HepG2 (cell line): Measurements from ENCODE around the gene ANKFY1. TPM values are rescaled to one million over a fixed set of nuclear protein-coding genes. Genes with fewer than 3 reads are reported as not detected.

Experiments
- ATAC-seq: fragments of 200-7000 bp; cut with Tn5 transposase; 3 replicates; pipeline ENCODE4 v1.9.1; 2020; ENCODE audit warnings: mild to moderate bottlenecking, moderate library complexity
- BruUV-seq: library from RNA; stranded (reverse); fragments of 400-500 nt; replicated peaks from 2 replicates; lab custom pipeline; 2021; lab: Mats Ljungman, UMichigan
- CTCF ChIA-PET: fragments of 300-600 bp; formaldehyde crosslinking; extraction: SDS; loops from one replicate; lab custom pipeline; 2021; ENCODE audit warnings: low total read pairs, inconsistent platforms, low intra/inter-chr PET ratio; lab: Yijun Ruan, JAX
- POLR2A ChIA-PET: fragments of 350-600 bp; sonication (Branson Sonifier 250); formaldehyde crosslinking; loops from one replicate; lab custom pipeline; 2020; ENCODE audit warnings: antibody characterized with exemption, inconsistent platforms; lab: Yijun Ruan, JAX
- DNase-seq: peaks from one replicate; pipeline ENCODE4 v3.0.0-alpha.2; 2015; ENCODE audit warnings: low spot score
- FAIRE-seq: peaks from 3 replicates; lab custom pipeline; 2011; peaks lifted over from hg19 to GRCh38; lab: Jason Lieb, UNC
- H2AFZ ChIP-seq: one replicate; pipeline ENCODE4 v1.6.1; 2011; ENCODE audit warnings: low read length, inconsistent platforms
- H3K27ac ChIP-seq: fragments of 300-600 bp; 3 replicates; pipeline ENCODE4 v1.8.0; 2011; ENCODE audit warnings: mixed run types, mild to moderate bottlenecking, mixed read lengths, low read length, inconsistent platforms; ENCODE audit not compliant: insufficient read depth; ENCODE audit errors: extremely low read length
- H3K27me3 ChIP-seq, 2 experiments: fragments of 200-600 bp in 1 of 2; 2 replicates in 1 of 2; 3 replicates in 1 of 2; pipeline versions ENCODE4 v1.6.0 to v1.8.0; 2011; ENCODE audit warnings: low read length in 2 of 2, mild to moderate bottlenecking in 2 of 2, moderate library complexity in 2 of 2, inconsistent platforms in 1 of 2; ENCODE audit not compliant: insufficient read depth in 2 of 2, control insufficient read depth in 1 of 2
- H3K36me3 ChIP-seq, 2 experiments: fragments of 200-600 bp in 1 of 2; replicated peaks in 1 of 2; 2 replicates in 1 of 2; 3 replicates in 1 of 2; pipeline versions ENCODE4 v1.5.1 to v1.8.0; 2011; ENCODE audit warnings: low read length in 2 of 2, inconsistent platforms in 1 of 2; ENCODE audit not compliant: insufficient read depth in 2 of 2, control insufficient read depth in 1 of 2
- H3K4me1 ChIP-seq: 2 replicates; pipeline ENCODE4 v1.5.1; 2012; ENCODE audit warnings: low read length, inconsistent platforms; ENCODE audit not compliant: insufficient read depth
- H3K4me2 ChIP-seq: 2 replicates; pipeline ENCODE4 v1.6.0; 2011; ENCODE audit warnings: low read depth, low read length, inconsistent platforms
- H3K4me3 ChIP-seq, 3 experiments: fragments of 200-600 bp in 1 of 3; sonication (generic), shearing (Covaris generic) in 1 of 3; replicated peaks in 1 of 3; 2 replicates each; pipeline ENCODE4 v1.5.1; 2011 to 2016; ENCODE audit warnings: low read length in 3 of 3, inconsistent platforms in 2 of 3, low read depth in 2 of 3, mild to moderate bottlenecking in 2 of 3, control low read depth in 1 of 3, mixed read lengths in 1 of 3; ENCODE audit not compliant: insufficient read depth in 1 of 3
- H3K79me2 ChIP-seq: one replicate; pipeline ENCODE4 v1.6.1; 2011; ENCODE audit warnings: low read length, inconsistent platforms; ENCODE audit not compliant: insufficient read depth
- H3K9ac ChIP-seq: 2 replicates; pipeline ENCODE4 v1.6.0; 2011; ENCODE audit warnings: mild to moderate bottlenecking, low read depth, low read length, inconsistent platforms; ENCODE audit not compliant: insufficient read depth
- H3K9me3 ChIP-seq: 2 replicates; pipeline ENCODE4 v1.5.1; 2012; ENCODE audit warnings: mild to moderate bottlenecking, low read length
- H4K20me1 ChIP-seq: 2 replicates; pipeline ENCODE4 v1.6.0; 2011; ENCODE audit warnings: inconsistent platforms, mild to moderate bottlenecking, low read length, moderate library complexity; ENCODE audit not compliant: insufficient read depth
- FIP1L1 ChIP-seq: fragments of 200-400 bp; formaldehyde crosslinking; IDR thresholded peaks from 2 replicates; pipeline ENCODE4 v1.6.1; 2018; ENCODE audit warnings: low read depth, mild to moderate bottlenecking, low read length, moderate library complexity, borderline replicate concordance; ENCODE audit not compliant: insufficient read depth
- HCFC1 ChIP-seq: fragments of 150-350 bp; IDR thresholded peaks from 2 replicates; pipeline ENCODE4 v1.6.1; 2014; ENCODE audit warnings: low read depth, low read length
- HMG20A ChIP-seq: IDR thresholded peaks from 2 replicates; pipeline ENCODE4 v1.6.1; 2016; ENCODE audit warnings: borderline replicate concordance
- HNRNPH1 ChIP-seq: fragments of 200-400 bp; formaldehyde crosslinking; optimal IDR thresholded peaks from 2 replicates; pipeline ENCODE3; 2017; ENCODE audit warnings: mild to moderate bottlenecking, low read depth, low read length
- MIXL1 ChIP-seq: IDR thresholded peaks from 2 replicates; pipeline ENCODE4 v1.6.1; 2016
- NFKB2 ChIP-seq: sonication (generic); formaldehyde crosslinking; IDR thresholded peaks from 2 replicates; pipeline ENCODE4 v1.4.0; 2020; ENCODE audit warnings: missing genetic modification reagents, borderline replicate concordance
- POLR2A ChIP-seq, 2 experiments: IDR thresholded peaks; 2 replicates each; pipeline ENCODE4 v1.6.1; 2011; ENCODE audit warnings: low read depth in 2 of 2, low read length in 2 of 2, mild to moderate bottlenecking in 1 of 2, moderate library complexity in 1 of 2; ENCODE audit not compliant: insufficient read depth in 1 of 2
- SRY ChIP-seq: sonication (generic); formaldehyde crosslinking; IDR thresholded peaks from 2 replicates; pipeline ENCODE4 v1.8.0; 2022; ENCODE audit warnings: mild to moderate bottlenecking, missing genetic modification reagents
- ZBTB44 ChIP-seq: sonication (generic); formaldehyde crosslinking; IDR thresholded peaks from 2 replicates; pipeline ENCODE4 v1.4.0; 2020; ENCODE audit warnings: missing genetic modification reagents
- ZNF205 ChIP-seq: IDR thresholded peaks from 2 replicates; pipeline ENCODE4 v1.6.1; 2018; ENCODE audit warnings: missing biosample characterization, missing genetic modification reagents
- ZNF589 ChIP-seq: sonication (generic); formaldehyde crosslinking; conservative IDR thresholded peaks from 2 replicates; pipeline ENCODE4 v1.8.0; 2022; ENCODE audit warnings: mild to moderate bottlenecking, moderate library complexity, missing genetic modification reagents
- ZNF780A ChIP-seq: sonication (generic); formaldehyde crosslinking; IDR thresholded peaks from 2 replicates; pipeline ENCODE4 v1.8.0; 2022; ENCODE audit warnings: mild to moderate bottlenecking, missing genetic modification reagents, moderate library complexity
- ZSCAN9 ChIP-seq: IDR thresholded peaks from 2 replicates; pipeline ENCODE4 v1.6.1; 2016; ENCODE audit warnings: borderline replicate concordance
- WGBS: methylation state at CpG from one replicate; pipeline ENCODE4 v1.1.6; 2017; ENCODE audit warnings: low lambda C conversion rate; 5-methylcytosine and 5-hydroxymethylcytosine counted together
- in situ Hi-C: cut with HindIII; loops from 2 replicates; pipeline ENCODE4 v1.10.0; 2017; ENCODE audit warnings: low pct_unique_long_range_greater_than_20kb; ENCODE audit not compliant: extremely low pct_ligation_motif_present
- intact Hi-C: fragments of 100-400 bp; cut with micrococcal nuclease; formaldehyde crosslinking; loops from one replicate; pipeline ENCODE4 v1.10.0; 2022; ENCODE audit not compliant: unreplicated experiment
- polyA plus RNA-seq, 8 experiments: library from polyadenylated mRNA; depleted of rRNA in 3 of 8; stranded (reverse) in 7 of 8; unstranded in 1 of 8; fragments of >200 nt; fragmentation: Illumina TruSeq in 4 of 8; extraction: Trizol in 4 of 8; gene quantifications; 2 replicates each; pipeline versions ENCODE4 v1.2.1 to v1.2.3, GENCODE V29; 2011 to 2016; ENCODE audit warnings: low read depth in 4 of 8, missing spikeins in 1 of 8, mixed read lengths in 1 of 8; ENCODE audit not compliant: insufficient read depth in 1 of 8
- total RNA-seq, 5 experiments: library from RNA; depleted of rRNA; stranded (reverse); fragments of >200 nt; fragmentation: Illumina TruSeq; extraction: Trizol; gene quantifications; 2 replicates each; pipeline ENCODE4 v1.2.3, GENCODE V29; 2016; ENCODE audit warnings: low read depth in 1 of 5

The ANKFY1 gene
- total and polyA plus RNA-seq, 2 of the 13 experiments (the other 11 are each of a cell fraction or from before 2014, with no cell fraction given), result 11.9 to 16.8 TPM

GRCh38 chr17:4177806-4178205 lies 86.0 kb downstream of the ANKFY1 start:
- Histone ChIP-seq H3K27ac (no peak overlapping the region), H3K36me3 (peaks cover 34 to 89% of the 10 kb centered on the region in 2 experiments)
- WGBS, result 97% methylated on average over 18 of the region's 21 CpGs

GRCh38 chr17:4176808-4177472 lies 86.8 kb downstream of the ANKFY1 start:
- in situ Hi-C loops, result no loop called here
- intact Hi-C loops, result no loop called here
- CTCF ChIA-PET, result no interaction called here
- Histone ChIP-seq H3K4me2 (no peak overlapping the region), H3K27ac (no peak overlapping the region), H2AFZ (no peak overlapping the region), H3K4me1 (peaks cover 16% of the 10 kb centered on the region), H3K79me2 (no peaks in the 10 kb centered on the region)
- FAIRE-seq (no peak), DNase-seq (no peak)
- no TSS peak for BruUV-seq
- POLR2A ChIA-PET, result no interaction called here
- TF ChIP-seq HNRNPH1, result no peak
- TF ChIP-seq SRY (CRISPR knock-in tag), result no peak
- no peak for TF ChIP-seq ZNF205
- TF ChIP-seq HMG20A (CRISPR knock-in tag), result no peak
- TF ChIP-seq FIP1L1, result no peak
- TF ChIP-seq NFKB2 (CRISPR knock-in tag), result no peak
- no peak for TF ChIP-seq ZBTB44 (CRISPR knock-in tag)
- TF ChIP-seq, all 625 proteins: peak for 0
- Histone ChIP-seq H3K9ac (no peak overlapping the region), H4K20me1 (no peaks in the 10 kb centered on the region), H3K27me3 (no peaks in the 10 kb centered on the region), H3K9me3 (no peaks in the 10 kb centered on the region), H3K4me3 (no peak overlapping the region), H3K36me3 (peaks cover 39 to 89% of the 10 kb centered on the region in 2 experiments)
- ATAC-seq, result no peak
- WGBS, result 95% methylated on average over 12 of the region's 12 CpGs

More at GRCh38 chr17:4177806-4178205, 86.0 kb downstream of the ANKFY1 start:
- Histone ChIP-seq H3K4me3 (no peak overlapping the region), H3K9ac (no peak overlapping the region), H3K4me1 (peaks cover 16% of the 10 kb centered on the region), H3K4me2 (no peak overlapping the region), H3K79me2 (no peaks in the 10 kb centered on the region), H4K20me1 (no peaks in the 10 kb centered on the region), H3K27me3 (no peaks in the 10 kb centered on the region), H3K9me3 (no peaks in the 10 kb centered on the region), H2AFZ (no peak overlapping the region)
- POLR2A ChIA-PET, result no interaction called here
- TF ChIP-seq POLR2A (IDR thresholded peaks at IDR 0.05; ENCODE audit: insufficient read depth in 1 of 2, low read depth in 2 of 2, low read length in 2 of 2), result no peak
- TF ChIP-seq ZSCAN9, result no peak
- no peak for TF ChIP-seq HCFC1
- TF ChIP-seq ZNF589 (CRISPR knock-in tag), result no peak
- no peak for TF ChIP-seq MIXL1 (CRISPR knock-in tag)
- no peak for TF ChIP-seq ZNF780A
- intact Hi-C loops (no loop called here), in situ Hi-C loops (no loop called here)
- CTCF ChIA-PET, result no interaction called here
- DNase-seq (no peak), ATAC-seq (no peak), FAIRE-seq (no peak)
- no TSS peak for BruUV-seq
